ENCODE measurements around the gene RARB.

DNA sequence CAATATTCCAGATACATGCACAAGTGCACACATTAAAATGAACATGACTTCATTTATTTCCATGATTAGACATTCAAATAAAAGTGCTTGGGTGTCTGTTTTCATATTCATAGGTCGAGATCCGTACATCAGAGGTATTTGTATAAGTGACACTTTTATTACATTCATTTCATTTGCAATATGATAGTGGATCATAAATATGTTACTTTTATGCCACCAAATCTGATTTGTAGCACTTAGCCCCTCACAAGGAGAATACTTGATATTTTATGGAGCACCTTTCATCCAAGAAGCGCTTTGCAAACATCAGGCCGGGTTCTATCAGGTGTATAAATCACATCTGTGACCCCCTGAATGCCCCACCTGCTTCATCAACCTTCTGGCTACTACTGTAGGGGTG lies 136.0 kb downstream of the RARB start:
- TF ChIP-seq, protein P1, sequence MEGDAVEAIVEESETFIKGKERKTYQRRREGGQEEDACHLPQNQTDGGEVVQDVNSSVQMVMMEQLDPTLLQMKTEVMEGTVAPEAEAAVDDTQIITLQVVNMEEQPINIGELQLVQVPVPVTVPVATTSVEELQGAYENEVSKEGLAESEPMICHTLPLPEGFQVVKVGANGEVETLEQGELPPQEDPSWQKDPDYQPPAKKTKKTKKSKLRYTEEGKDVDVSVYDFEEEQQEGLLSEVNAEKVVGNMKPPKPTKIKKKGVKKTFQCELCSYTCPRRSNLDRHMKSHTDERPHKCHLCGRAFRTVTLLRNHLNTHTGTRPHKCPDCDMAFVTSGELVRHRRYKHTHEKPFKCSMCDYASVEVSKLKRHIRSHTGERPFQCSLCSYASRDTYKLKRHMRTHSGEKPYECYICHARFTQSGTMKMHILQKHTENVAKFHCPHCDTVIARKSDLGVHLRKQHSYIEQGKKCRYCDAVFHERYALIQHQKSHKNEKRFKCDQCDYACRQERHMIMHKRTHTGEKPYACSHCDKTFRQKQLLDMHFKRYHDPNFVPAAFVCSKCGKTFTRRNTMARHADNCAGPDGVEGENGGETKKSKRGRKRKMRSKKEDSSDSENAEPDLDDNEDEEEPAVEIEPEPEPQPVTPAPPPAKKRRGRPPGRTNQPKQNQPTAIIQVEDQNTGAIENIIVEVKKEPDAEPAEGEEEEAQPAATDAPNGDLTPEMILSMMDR (IDR thresholded peaks at IDR 0.05; ENCODE audit: low read length) = no peak
- TF ChIP-seq EZH2 (IDR thresholded peaks at IDR 0.05; ENCODE audit: borderline replicate concordance, low read length) = no peak
